ENCODE measurements around the gene NSMCE4A. TPM values are rescaled to one million over a fixed set of nuclear protein-coding genes. Genes with fewer than 3 reads are reported as not detected.
A peak's percentile ranks its signal among the peaks of the same experiment; 100 is the strongest.

The NSMCE4A gene
- total and polyA plus RNA-seq, 9 of the 15 experiments (the other 6 are each of a cell fraction or from before 2014, with no cell fraction given): 8.4 to 88.5 (median 46.4) TPM

GRCh38 chr10:121974535-121975294, at the start of gene NSMCE4A (continued):
- TF ChIP-seq NKRF (IDR thresholded peaks at IDR 0.05; ENCODE audit: borderline replicate concordance) (no peak; the same call in 1 of the 2 replicates), KLF13 (tag; IDR thresholded peaks at IDR 0.05; ENCODE audit: borderline replicate concordance, low read depth) (no peak), TOE1 (IDR thresholded peaks at IDR 0.05; ENCODE audit: borderline replicate concordance) (no peak), TOE1 (CRISPR knock-in tag; IDR thresholded peaks at IDR 0.05; ENCODE audit: borderline replicate concordance, low read depth) (no peak), ELK1 (CRISPR knock-in tag; IDR thresholded peaks at IDR 0.05) (no peak), ARNT (IDR thresholded peaks at IDR 0.05) (no peak), MAFF (IDR thresholded peaks at IDR 0.05; ENCODE audit: low read length) (no peak), GABPB1 (CRISPR knock-in tag; IDR thresholded peaks at IDR 0.05) (0 out of 2 replicates have a peak, but pooled peaks have one; percentile 8), POLR2H (tag; IDR thresholded peaks at IDR 0.05; ENCODE audit: low read depth) (0 out of 2 replicates have a peak, but pooled peaks have one; percentile 30), LEF1 (IDR thresholded peaks at IDR 0.05) (no peak), EP400 (IDR thresholded peaks at IDR 0.05) (0 out of 2 replicates have a peak, but pooled peaks have one; percentile 17), ARHGAP35 (IDR thresholded peaks at IDR 0.05; ENCODE audit: partially characterized antibody) (no peak), HOMEZ (CRISPR knock-in tag; IDR thresholded peaks at IDR 0.05) (no peak), SFPQ (IDR thresholded peaks at IDR 0.05; ENCODE audit: low read depth, low read length) (no peak), ZNF3 (CRISPR knock-in tag; IDR thresholded peaks at IDR 0.05) (no peak), STAT5A (IDR thresholded peaks at IDR 0.05; ENCODE audit: borderline replicate concordance, low read length) (no peak), ZNF431 (CRISPR knock-in tag; IDR thresholded peaks at IDR 0.05) (no peak), MEIS2 (IDR thresholded peaks at IDR 0.05; ENCODE audit: partially characterized antibody) (no peak), NBN (IDR thresholded peaks at IDR 0.05; ENCODE audit: low read depth) (no peak), COPS2 (conservative IDR thresholded peaks at IDR 0.05) (no peak), ZNF253 (CRISPR knock-in tag; conservative IDR thresholded peaks at IDR 0.05) (no peak)

Measured in K562 (cell line).